Smooth muscle cell (in vitro differentiated cells): ENCODE data around the gene FBRS. TPM values are rescaled to one million over a fixed set of nuclear protein-coding genes. Genes with fewer than 3 reads are reported as not detected.

Source experiments
- DNase-seq: peaks from one replicate; lab custom pipeline; 2025; ENCODE audit not compliant: unreplicated experiment; lab: John Stamatoyannopoulos, UW
- H2AFZ ChIP-seq: fragments of 200-600 bp; sonication (generic); 2 replicates; pipeline ENCODE4 v1.6.0; 2016; ENCODE audit warnings: antibody characterized with exemption, low read depth, mild to moderate bottlenecking
- H3F3A ChIP-seq: fragments of 200-600 bp; sonication (generic); 2 replicates; pipeline ENCODE4 v1.6.0; 2017; ENCODE audit warnings: antibody characterized with exemption, low read depth
- H3K27ac ChIP-seq: fragments of 200-600 bp; sonication (generic); 2 replicates; pipeline ENCODE4 v1.5.1; 2016; ENCODE audit warnings: low read depth, mild to moderate bottlenecking
- H3K27me3 ChIP-seq: fragments of 200-600 bp; sonication (generic); 2 replicates; pipeline ENCODE4 v1.6.1; 2016; ENCODE audit warnings: low read depth, mild to moderate bottlenecking
- H3K36me3 ChIP-seq: fragments of 200-600 bp; sonication (generic); 2 replicates; pipeline ENCODE4 v1.5.1; 2016; ENCODE audit warnings: low read depth
- H3K4me1 ChIP-seq: fragments of 200-600 bp; sonication (generic); 2 replicates; pipeline ENCODE4 v1.5.1; 2016; ENCODE audit warnings: low read depth
- H3K4me2 ChIP-seq: fragments of 200-600 bp; sonication (generic); 2 replicates; pipeline ENCODE4 v1.6.0; 2016; ENCODE audit warnings: mild to moderate bottlenecking
- H3K4me3 ChIP-seq: fragments of 200-600 bp; sonication (generic); 2 replicates; pipeline ENCODE4 v1.5.1; 2016; ENCODE audit warnings: mild to moderate bottlenecking
- H3K79me2 ChIP-seq: fragments of 200-600 bp; sonication (generic); 2 replicates; pipeline ENCODE4 v1.6.0; 2016; ENCODE audit warnings: low read depth, mild to moderate bottlenecking
- H3K9ac ChIP-seq: fragments of 200-600 bp; sonication (generic); 2 replicates; pipeline ENCODE4 v1.6.0; 2016; ENCODE audit warnings: low read depth
- H3K9me3 ChIP-seq: fragments of 200-600 bp; sonication (generic); replicated peaks from 2 replicates; pipeline ENCODE4 v1.5.1; 2016; ENCODE audit warnings: low read depth
- H4K20me1 ChIP-seq: fragments of 200-600 bp; sonication (generic); 2 replicates; pipeline ENCODE4 v1.6.0; 2016; ENCODE audit warnings: low read depth
- CTCF ChIP-seq: fragments of 200-600 bp; sonication (generic); IDR thresholded peaks from 2 replicates; pipeline ENCODE4 v1.5.1; 2017; ENCODE audit warnings: borderline replicate concordance, mild to moderate bottlenecking, antibody characterized with exemption; ENCODE audit not compliant: insufficient read depth, poor library complexity, severe bottlenecking
- WGBS: methylation state at CpG from one replicate; pipeline ENCODE4 v1.1.7; 2016; ENCODE audit warnings: low lambda C conversion rate; 5-methylcytosine and 5-hydroxymethylcytosine counted together
- polyA plus RNA-seq: library from polyadenylated mRNA; unstranded; fragments of >200 nt; fragmentation: Nextera tagmentation; extraction: Ambion mirVana; gene quantifications from 2 replicates; pipeline ENCODE4 v1.2.1, GENCODE V29; 2016
- total RNA-seq: library from RNA; depleted of rRNA; stranded (reverse); fragments of >200 nt; gene quantifications from 2 replicates; pipeline ENCODE4 v1.2.3, GENCODE V29; 2014

Gene FBRS
- total and polyA plus RNA-seq, 2 experiments from 2014 or later: 18.3 to 21.9 TPM

- Histone ChIP-seq H3K4me2 (peak within 1 kb of the TSS; percentile 98), H3K4me1 (peaks cover 5% of the 10 kb centered on the region), H3K9me3 (no peaks in the 10 kb centered on the region), H3K9ac (peak within 1 kb of the TSS; percentile 65), H2AFZ (peak within 1 kb of the TSS; percentile 100), H3K79me2 (peaks cover 8% of the 10 kb centered on the region), H3K27ac (peak within 1 kb of the TSS; percentile 55), H3F3A (peaks cover 10% of the 10 kb centered on the region), H3K36me3 (no peaks in the 10 kb centered on the region), H3K4me3 (peak within 1 kb of the TSS; percentile 95), H3K27me3 (no peaks in the 10 kb centered on the region), H4K20me1 (no peaks in the 10 kb centered on the region)
- TF ChIP-seq CTCF: no peak
- 5% methylated on average over 47 of the region's 53 CpGs for WGBS
- DNase-seq: peak; percentile 90
Measured at GRCh38 chr16:30650369-30651123, 7.7 kb upstream of the FBRS start, which contains the start of gene PRR14. PRR14 (plus strand) TSS chr16:30650960; CDS start chr16:30651646, 686 bp downstream.

- H3K27me3 ChIP-seq: no peaks in the 10 kb centered on the region
- peaks cover 8% of the 10 kb centered on the region for H3K79me2 ChIP-seq
- H3K9me3 ChIP-seq: no peaks in the 10 kb centered on the region
- H3K4me1 ChIP-seq: peaks cover 5% of the 10 kb centered on the region
- H3K9ac ChIP-seq: peak overlapping the region; percentile 65
- H3K36me3 ChIP-seq: no peaks in the 10 kb centered on the region
- TF ChIP-seq CTCF: peak; percentile 60
- WGBS: 4% methylated on average over 48 of the region's 71 CpGs
- H3F3A ChIP-seq: peaks cover 10% of the 10 kb centered on the region
- DNase-seq: peak; percentile 63
- peak overlapping the region; percentile 95 for H3K4me3 ChIP-seq
- H3K27ac ChIP-seq: peak overlapping the region; percentile 53
- peak overlapping the region; percentile 91 for H2AFZ ChIP-seq
- H4K20me1 ChIP-seq: no peaks in the 10 kb centered on the region
- H3K4me2 ChIP-seq: peak overlapping the region; percentile 98
Measured at GRCh38 chr16:30651124-30652004, 6.9 kb upstream of the FBRS start.

- Histone ChIP-seq H3K27ac (no peak overlapping the region), H3K36me3 (no peaks in the 10 kb centered on the region), H3K9me3 (no peaks in the 10 kb centered on the region), H3K4me3 (peak overlapping the region; percentile 95), H3K9ac (peak overlapping the region; percentile 65), H3K4me2 (peak overlapping the region; percentile 98), H4K20me1 (no peaks in the 10 kb centered on the region), H3K4me1 (peaks cover 5% of the 10 kb centered on the region), H3K79me2 (peaks cover 8% of the 10 kb centered on the region), H3F3A (peaks cover 14% of the 10 kb centered on the region), H2AFZ (no peak overlapping the region), H3K27me3 (no peaks in the 10 kb centered on the region)
- WGBS: 52% methylated on average over 2 of the region's 2 CpGs
- no peak for TF ChIP-seq CTCF
- no peak for DNase-seq
Measured at GRCh38 chr16:30652005-30652296, 6.3 kb upstream of the FBRS start.
